ENCODE data around the gene ATOH7.

DNA sequence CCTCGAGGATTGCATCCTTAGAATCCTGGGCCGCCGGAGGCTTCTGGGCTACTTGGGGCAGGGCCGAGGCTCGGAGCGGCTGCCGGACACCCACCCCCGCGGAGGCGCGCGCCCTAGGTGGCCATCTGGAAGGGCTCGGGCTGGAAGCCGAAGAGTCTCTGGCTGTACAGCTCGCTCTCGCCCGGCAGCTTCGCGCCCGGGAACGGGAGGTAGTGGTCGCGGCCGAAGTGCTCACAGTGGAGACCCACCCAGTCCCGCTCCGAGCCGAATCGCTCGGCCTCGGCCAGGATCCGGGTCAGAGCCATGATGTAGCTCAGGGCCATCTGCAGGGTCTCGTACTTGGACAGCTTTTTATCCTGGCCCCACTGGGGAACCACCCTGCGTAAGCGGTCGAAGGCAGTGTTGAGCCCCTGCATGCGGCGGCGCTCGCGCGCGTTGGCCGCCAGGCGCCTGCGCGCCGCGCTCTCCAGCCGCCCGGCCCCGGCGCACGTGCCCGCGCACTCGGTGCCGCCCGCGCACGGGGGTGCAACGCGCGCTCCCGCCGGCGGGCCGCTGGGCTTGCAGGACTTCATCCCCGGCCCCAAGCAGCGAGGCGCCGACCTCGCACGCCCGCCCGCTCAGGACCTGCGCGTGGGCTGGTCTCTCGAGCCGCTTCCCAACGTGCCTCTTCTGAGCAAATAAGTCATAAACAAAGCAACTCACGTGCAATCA, 652 bp downstream of the ATOH7 start:
- TF ChIP-seq, protein P1, sequence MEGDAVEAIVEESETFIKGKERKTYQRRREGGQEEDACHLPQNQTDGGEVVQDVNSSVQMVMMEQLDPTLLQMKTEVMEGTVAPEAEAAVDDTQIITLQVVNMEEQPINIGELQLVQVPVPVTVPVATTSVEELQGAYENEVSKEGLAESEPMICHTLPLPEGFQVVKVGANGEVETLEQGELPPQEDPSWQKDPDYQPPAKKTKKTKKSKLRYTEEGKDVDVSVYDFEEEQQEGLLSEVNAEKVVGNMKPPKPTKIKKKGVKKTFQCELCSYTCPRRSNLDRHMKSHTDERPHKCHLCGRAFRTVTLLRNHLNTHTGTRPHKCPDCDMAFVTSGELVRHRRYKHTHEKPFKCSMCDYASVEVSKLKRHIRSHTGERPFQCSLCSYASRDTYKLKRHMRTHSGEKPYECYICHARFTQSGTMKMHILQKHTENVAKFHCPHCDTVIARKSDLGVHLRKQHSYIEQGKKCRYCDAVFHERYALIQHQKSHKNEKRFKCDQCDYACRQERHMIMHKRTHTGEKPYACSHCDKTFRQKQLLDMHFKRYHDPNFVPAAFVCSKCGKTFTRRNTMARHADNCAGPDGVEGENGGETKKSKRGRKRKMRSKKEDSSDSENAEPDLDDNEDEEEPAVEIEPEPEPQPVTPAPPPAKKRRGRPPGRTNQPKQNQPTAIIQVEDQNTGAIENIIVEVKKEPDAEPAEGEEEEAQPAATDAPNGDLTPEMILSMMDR (IDR thresholded peaks at IDR 0.05; ENCODE audit: low read depth, low read length): peak; percentile 14
- no peak for TF ChIP-seq POLR2A (IDR thresholded peaks at IDR 0.05; ENCODE audit: extremely low read depth, insufficient read length)

Data from NB4 (cell line).